ENCODE data around the gene ZSCAN18.

The ZSCAN18 gene

GRCh38 chr19:58046856-58047255 is 51.2 kb downstream of the ZSCAN18 start:
- no peak for DNase-seq (ENCODE audit: low read depth in 1 of 2, low spot score in 1 of 2)
- Histone ChIP-seq H3K27me3 (ENCODE audit: insufficient read depth, poor library complexity, severe bottlenecking) (no peaks in the 10 kb centered on the region), H3K4me3 (replicated peaks; ENCODE audit: insufficient read depth, low read length) (no peak overlapping the region), H3K27ac (replicated peaks) (no peak overlapping the region)
- TF ChIP-seq GABPA (IDR thresholded peaks at IDR 0.05; ENCODE audit: low read depth) (no peak), SPI1 (IDR thresholded peaks at IDR 0.05; ENCODE audit: borderline replicate concordance, low read depth) (no peak)
- TF ChIP-seq, protein P1, sequence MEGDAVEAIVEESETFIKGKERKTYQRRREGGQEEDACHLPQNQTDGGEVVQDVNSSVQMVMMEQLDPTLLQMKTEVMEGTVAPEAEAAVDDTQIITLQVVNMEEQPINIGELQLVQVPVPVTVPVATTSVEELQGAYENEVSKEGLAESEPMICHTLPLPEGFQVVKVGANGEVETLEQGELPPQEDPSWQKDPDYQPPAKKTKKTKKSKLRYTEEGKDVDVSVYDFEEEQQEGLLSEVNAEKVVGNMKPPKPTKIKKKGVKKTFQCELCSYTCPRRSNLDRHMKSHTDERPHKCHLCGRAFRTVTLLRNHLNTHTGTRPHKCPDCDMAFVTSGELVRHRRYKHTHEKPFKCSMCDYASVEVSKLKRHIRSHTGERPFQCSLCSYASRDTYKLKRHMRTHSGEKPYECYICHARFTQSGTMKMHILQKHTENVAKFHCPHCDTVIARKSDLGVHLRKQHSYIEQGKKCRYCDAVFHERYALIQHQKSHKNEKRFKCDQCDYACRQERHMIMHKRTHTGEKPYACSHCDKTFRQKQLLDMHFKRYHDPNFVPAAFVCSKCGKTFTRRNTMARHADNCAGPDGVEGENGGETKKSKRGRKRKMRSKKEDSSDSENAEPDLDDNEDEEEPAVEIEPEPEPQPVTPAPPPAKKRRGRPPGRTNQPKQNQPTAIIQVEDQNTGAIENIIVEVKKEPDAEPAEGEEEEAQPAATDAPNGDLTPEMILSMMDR (IDR thresholded peaks at IDR 0.05; ENCODE audit: insufficient read depth, low read length) = no peak

- TF ChIP-seq GABPA (IDR thresholded peaks at IDR 0.05; ENCODE audit: low read depth) = no peak
- no peak for TF ChIP-seq POLR2AphosphoS5 (IDR thresholded peaks at IDR 0.05; ENCODE audit: low read depth)
- no peak for TF ChIP-seq REST (IDR thresholded peaks at IDR 0.05; ENCODE audit: insufficient replicate concordance, low read depth)
- DNase-seq (ENCODE audit: low read depth in 1 of 2, low spot score in 1 of 2) = no peak
- no peak overlapping the region for H3K27ac ChIP-seq (replicated peaks)
- H3K27me3 ChIP-seq (ENCODE audit: insufficient read depth, poor library complexity, severe bottlenecking) = no peaks in the 10 kb centered on the region
- no peak overlapping the region for H3K4me3 ChIP-seq (replicated peaks; ENCODE audit: insufficient read depth, low read length)
Measured at GRCh38 chr19:58045411-58046050, 52.5 kb downstream of the ZSCAN18 start.

GRCh38 chr19:58044886-58045285 is 53.1 kb downstream of the ZSCAN18 start:
- H3K27ac ChIP-seq (replicated peaks) = no peak overlapping the region

More at GRCh38 chr19:58044886-58045285, 53.1 kb downstream of the ZSCAN18 start:
- H3K27me3 ChIP-seq (ENCODE audit: insufficient read depth, poor library complexity, severe bottlenecking) = no peaks in the 10 kb centered on the region
- DNase-seq (ENCODE audit: low read depth in 1 of 2, low spot score in 1 of 2) = no peak
- H3K4me3 ChIP-seq (replicated peaks; ENCODE audit: insufficient read depth, low read length) = no peak overlapping the region
- TF ChIP-seq POLR2AphosphoS5 (IDR thresholded peaks at IDR 0.05; ENCODE audit: low read depth) (no peak), SPI1 (IDR thresholded peaks at IDR 0.05; ENCODE audit: borderline replicate concordance, low read depth) (no peak), GABPA (IDR thresholded peaks at IDR 0.05; ENCODE audit: low read depth) (no peak), REST (IDR thresholded peaks at IDR 0.05; ENCODE audit: insufficient replicate concordance, low read depth) (no peak)
- TF ChIP-seq, protein P1 (IDR thresholded peaks at IDR 0.05; ENCODE audit: insufficient read depth, low read length) = no peak
